HepG2 (cell line): ENCODE measurements around the gene EIF5B. TPM values are rescaled to one million over a fixed set of nuclear protein-coding genes. Genes with fewer than 3 reads are reported as not detected.
A peak's percentile ranks its signal among the peaks of the same experiment; 100 is the strongest.

Experiments
- AHDC1 ChIP-seq: sonication (generic); formaldehyde crosslinking; IDR thresholded peaks from 2 replicates; pipeline ENCODE4 v1.5.1; 2020; ENCODE audit warnings: mild to moderate bottlenecking, missing genetic modification reagents, borderline replicate concordance
- CTCF ChIP-seq: sonication (generic); formaldehyde crosslinking; IDR thresholded peaks from 2 replicates; pipeline ENCODE4 v1.5.0; 2020; ENCODE audit warnings: mild to moderate bottlenecking, missing genetic modification reagents, moderate library complexity
- FIP1L1 ChIP-seq: fragments of 200-400 bp; formaldehyde crosslinking; IDR thresholded peaks from 2 replicates; pipeline ENCODE4 v1.6.1; 2018; ENCODE audit warnings: low read depth, mild to moderate bottlenecking, low read length, moderate library complexity, borderline replicate concordance; ENCODE audit not compliant: insufficient read depth
- FOXA1 ChIP-seq, 2 experiments: fragments of 450-650 bp in 1 of 2; sonication (generic) in 1 of 2; formaldehyde crosslinking in 1 of 2; IDR thresholded peaks; 2 replicates each; pipeline versions ENCODE4 v1.4.0 to v1.6.1; 2016 to 2020; ENCODE audit warnings: missing genetic modification reagents in 1 of 2
- HNRNPK ChIP-seq: fragments of 200-400 bp; formaldehyde crosslinking; IDR thresholded peaks from 2 replicates; pipeline ENCODE4 v1.6.1; 2018; ENCODE audit warnings: low read length, low read depth, moderate library complexity, mild to moderate bottlenecking; ENCODE audit not compliant: poor library complexity, severe bottlenecking
- MIER2 ChIP-seq: IDR thresholded peaks from 2 replicates; pipeline ENCODE4 v1.6.1; 2016; ENCODE audit warnings: missing biosample characterization, missing genetic modification reagents
- MXD4 ChIP-seq: IDR thresholded peaks from 2 replicates; pipeline ENCODE4 v1.6.1; 2016; ENCODE audit warnings: mild to moderate bottlenecking, missing biosample characterization, missing genetic modification reagents
- MYC ChIP-seq: sonication (generic); formaldehyde crosslinking; IDR thresholded peaks from 2 replicates; pipeline ENCODE4 v1.9.0; 2021; ENCODE audit warnings: missing genetic modification reagents, borderline replicate concordance
- PRDM4 ChIP-seq: sonication (generic); formaldehyde crosslinking; IDR thresholded peaks from 2 replicates; pipeline ENCODE4 v1.9.0; 2021; ENCODE audit warnings: missing genetic modification reagents, borderline replicate concordance
- ZFP91 ChIP-seq: sonication (generic); formaldehyde crosslinking; IDR thresholded peaks from 2 replicates; pipeline ENCODE4 v1.9.0; 2022; ENCODE audit warnings: missing genetic modification reagents, mild to moderate bottlenecking, borderline replicate concordance
- ZNF180 ChIP-seq: sonication (generic); formaldehyde crosslinking; IDR thresholded peaks from 2 replicates; pipeline ENCODE4 v1.4.0; 2020; ENCODE audit warnings: low read depth, missing genetic modification reagents, borderline replicate concordance
- ZNF547 ChIP-seq: sonication (generic); formaldehyde crosslinking; IDR thresholded peaks from 2 replicates; pipeline ENCODE4 v1.5.1; 2020; ENCODE audit warnings: mild to moderate bottlenecking, missing genetic modification reagents
- ZSCAN22 ChIP-seq: sonication (generic); formaldehyde crosslinking; IDR thresholded peaks from 2 replicates; pipeline ENCODE4 v1.4.0; 2020; ENCODE audit warnings: mild to moderate bottlenecking, missing genetic modification reagents
- polyA plus RNA-seq, 8 experiments: library from polyadenylated mRNA; depleted of rRNA in 3 of 8; stranded (reverse) in 7 of 8; unstranded in 1 of 8; fragments of >200 nt; fragmentation: Illumina TruSeq in 4 of 8; extraction: Trizol in 4 of 8; gene quantifications; 2 replicates each; pipeline versions ENCODE4 v1.2.1 to v1.2.3, GENCODE V29; 2011 to 2016; ENCODE audit warnings: low read depth in 4 of 8, missing spikeins in 1 of 8, mixed read lengths in 1 of 8; ENCODE audit not compliant: insufficient read depth in 1 of 8
- total RNA-seq, 5 experiments: library from RNA; depleted of rRNA; stranded (reverse); fragments of >200 nt; fragmentation: Illumina TruSeq; extraction: Trizol; gene quantifications; 2 replicates each; pipeline ENCODE4 v1.2.3, GENCODE V29; 2016; ENCODE audit warnings: low read depth in 1 of 5

The EIF5B gene
- total and polyA plus RNA-seq, 2 of the 13 experiments (the other 11 are each of a cell fraction or from before 2014, with no cell fraction given), result 8.8 to 32.1 TPM

- TF ChIP-seq AHDC1 (CRISPR knock-in tag), result no peak
- no peak for TF ChIP-seq ZSCAN22 (CRISPR knock-in tag)
- TF ChIP-seq ZNF547 (CRISPR knock-in tag), result peak; percentile 55; the same call in 1 of the 2 replicates
- peak; percentile 18 for TF ChIP-seq HNRNPK
- no peak for TF ChIP-seq FOXA1 (IDR thresholded peaks at IDR 0.05)
- peak; percentile 68 for TF ChIP-seq FOXA1 (CRISPR knock-in tag; IDR thresholded peaks at IDR 0.05)
- peak; percentile 98 for TF ChIP-seq CTCF (CRISPR knock-in tag)
- no peak for TF ChIP-seq ZNF180 (CRISPR knock-in tag)
- TF ChIP-seq MIER2, result peak; percentile 59; the same call in 1 of the 2 replicates
- TF ChIP-seq MXD4 (CRISPR knock-in tag), result no peak; the same call in none of the 2 replicates
- TF ChIP-seq PRDM4 (CRISPR knock-in tag), result no peak
- peak; percentile 91 for TF ChIP-seq ZFP91 (CRISPR knock-in tag)
- TF ChIP-seq MYC (CRISPR knock-in tag), result peak; percentile 98
- TF ChIP-seq FIP1L1, result 0 out of 2 replicates have a peak, but pooled peaks have one; percentile 29
Measured at GRCh38 chr2:99337113-99338028, at the start of gene EIF5B (continued).
